HUES64 (cell line): ENCODE measurements around the gene OR4S2. TPM values are rescaled to one million over a fixed set of nuclear protein-coding genes. Genes with fewer than 3 reads are reported as not detected.

Experiments used
- H3K27ac ChIP-seq: 2 replicates; pipeline ENCODE4 v1.7.0; 2013; ENCODE audit warnings: low read depth, low read length, inconsistent platforms
- H3K27me3 ChIP-seq: 2 replicates; pipeline ENCODE4 v1.6.1; 2013; ENCODE audit warnings: mild to moderate bottlenecking, low read length; ENCODE audit not compliant: insufficient read depth
- H3K36me3 ChIP-seq: 2 replicates; pipeline ENCODE4 v1.6.1; 2013; ENCODE audit warnings: mild to moderate bottlenecking, low read length; ENCODE audit not compliant: insufficient read depth
- H3K4me1 ChIP-seq: 2 replicates; pipeline ENCODE4 v1.6.1; 2013; ENCODE audit warnings: mild to moderate bottlenecking, low read length, moderate library complexity; ENCODE audit not compliant: insufficient read depth
- H3K4me3 ChIP-seq: 2 replicates; pipeline ENCODE4 v1.5.1; 2013; ENCODE audit warnings: mild to moderate bottlenecking, low read length, moderate library complexity
- H3K9ac ChIP-seq: 2 replicates; pipeline ENCODE4 v1.6.1; 2013; ENCODE audit warnings: mild to moderate bottlenecking, low read depth, low read length
- H3K9me3 ChIP-seq: 2 replicates; pipeline ENCODE4 v1.6.1; 2013; ENCODE audit warnings: low read depth, low read length; ENCODE audit not compliant: insufficient read depth
- WGBS: fragments of 150-250, 120-280 bp; methylation state at CpG from one replicate; pipeline ENCODE4 v1.1.7; 2013; ENCODE audit warnings: missing lambda C conversion rate; 5-methylcytosine and 5-hydroxymethylcytosine counted together
- polyA plus RNA-seq, 2 experiments: library from polyadenylated mRNA; stranded (reverse); fragments of 50-300 nt; gene quantifications; one replicate each; pipeline ENCODE4 v1.2.3, GENCODE V29; 2013

Gene OR4S2
- polyA plus RNA-seq (2013, experiment 1 of 2): not detected
- polyA plus RNA-seq (2013, experiment 2 of 2): not detected

GRCh38 chr11:55648027-55648426 lies at the start of gene OR4S2:
Gene OR4S2 (plus strand): TSS chr11:55648327. CDS start chr11:55650904, 2,577 bp downstream.
- H3K9ac ChIP-seq: no peak within 1 kb of the TSS
- no peak within 1 kb of the TSS for H3K4me3 ChIP-seq
- peaks cover 64% of the 10 kb centered on the region for H3K9me3 ChIP-seq
- H3K4me1 ChIP-seq: no peaks in the 10 kb centered on the region
- no peaks in the 10 kb centered on the region for H3K36me3 ChIP-seq
- no CpG with 5 or more reads among the region's 2 CpGs for WGBS
- no peaks in the 10 kb centered on the region for H3K27me3 ChIP-seq
- no peak within 1 kb of the TSS for H3K27ac ChIP-seq

- H3K4me1 ChIP-seq: no peaks in the 10 kb centered on the region
- no peaks in the 10 kb centered on the region for H3K27me3 ChIP-seq
- H3K9me3 ChIP-seq: peaks cover 61% of the 10 kb centered on the region
- no peak within 1 kb of the TSS for H3K27ac ChIP-seq
- WGBS: 71% methylated on average over 1 of the region's 2 CpGs
- H3K4me3 ChIP-seq: no peak within 1 kb of the TSS
- H3K36me3 ChIP-seq: no peaks in the 10 kb centered on the region
- no peak within 1 kb of the TSS for H3K9ac ChIP-seq
Observed at GRCh38 chr11:55607545-55607944, 40.6 kb upstream of the OR4S2 start, which contains the start of gene OR4C11. Gene OR4C11 (minus strand): TSS chr11:55607645. CDS start chr11:55604373, 3,272 bp downstream.

- H3K36me3 ChIP-seq: no peaks in the 10 kb centered on the region
- no peaks in the 10 kb centered on the region for H3K4me1 ChIP-seq
- H3K9ac ChIP-seq: no peak overlapping the region
- H3K27me3 ChIP-seq: no peaks in the 10 kb centered on the region
- H3K4me3 ChIP-seq: no peak overlapping the region
- no peak overlapping the region for H3K27ac ChIP-seq
- peaks cover 26% of the 10 kb centered on the region for H3K9me3 ChIP-seq
- whole genome bisulfite sequencing: 100% methylated on average over 1 of the region's 1 CpG
Observed at GRCh38 chr11:55624531-55624930, 23.6 kb upstream of the OR4S2 start.

- H3K9me3 ChIP-seq: peaks cover 67% of the 10 kb centered on the region
- H3K36me3 ChIP-seq: no peaks in the 10 kb centered on the region
- no peaks in the 10 kb centered on the region for H3K27me3 ChIP-seq
- H3K4me1 ChIP-seq: no peaks in the 10 kb centered on the region
- H3K4me3 ChIP-seq: no peak within 1 kb of the TSS
- no CpG with 5 or more reads among the region's 3 CpGs for WGBS
- no peak within 1 kb of the TSS for H3K27ac ChIP-seq
- H3K9ac ChIP-seq: no peak within 1 kb of the TSS
Observed at GRCh38 chr11:55634813-55635212, 13.3 kb upstream of the OR4S2 start, which contains the start of gene OR4P4. Gene OR4P4 (plus strand): TSS chr11:55635113.

- no peak overlapping the region for H3K4me3 ChIP-seq
- 67% methylated on average over 1 of the region's 1 CpG for WGBS
- no peaks in the 10 kb centered on the region for H3K27me3 ChIP-seq
- H3K9me3 ChIP-seq: peaks cover 66% of the 10 kb centered on the region
- no peak overlapping the region for H3K27ac ChIP-seq
- H3K9ac ChIP-seq: no peak overlapping the region
- H3K36me3 ChIP-seq: no peaks in the 10 kb centered on the region
- H3K4me1 ChIP-seq: no peaks in the 10 kb centered on the region
Observed at GRCh38 chr11:55652560-55652959, 4.4 kb downstream of the OR4S2 start.

GRCh38 chr11:55655096-55655495 lies 7.0 kb downstream of the OR4S2 start:
- Histone ChIP-seq H3K27me3 (no peaks in the 10 kb centered on the region), H3K4me1 (no peaks in the 10 kb centered on the region), H3K4me3 (no peak overlapping the region), H3K27ac (no peak overlapping the region), H3K36me3 (no peaks in the 10 kb centered on the region), H3K9ac (no peak overlapping the region), H3K9me3 (peaks cover 67% of the 10 kb centered on the region)

GRCh38 chr11:55658031-55658573 lies 10.0 kb downstream of the OR4S2 start:
- Histone ChIP-seq H3K4me3 (no peak overlapping the region), H3K27ac (no peak overlapping the region), H3K9ac (no peak overlapping the region), H3K9me3 (peaks cover 56% of the 10 kb centered on the region), H3K4me1 (no peaks in the 10 kb centered on the region), H3K36me3 (no peaks in the 10 kb centered on the region), H3K27me3 (no peaks in the 10 kb centered on the region)
- 85% methylated on average over 2 of the region's 2 CpGs for WGBS

GRCh38 chr11:55658608-55659007 lies 10.5 kb downstream of the OR4S2 start:
- Histone ChIP-seq H3K27ac (no peak overlapping the region), H3K9ac (no peak overlapping the region), H3K27me3 (no peaks in the 10 kb centered on the region), H3K9me3 (peaks cover 56% of the 10 kb centered on the region), H3K4me3 (no peak overlapping the region), H3K4me1 (no peaks in the 10 kb centered on the region), H3K36me3 (no peaks in the 10 kb centered on the region)
- WGBS: 39% methylated on average over 1 of the region's 1 CpG

GRCh38 chr11:55661901-55662300 lies 13.8 kb downstream of the OR4S2 start, which contains the start of gene OR4C6:
Gene OR4C6 (plus strand): TSS chr11:55662201. CDS start chr11:55665167, 2,966 bp downstream.
- no peak within 1 kb of the TSS for H3K9ac ChIP-seq
- H3K27ac ChIP-seq: no peak within 1 kb of the TSS
- no peaks in the 10 kb centered on the region for H3K27me3 ChIP-seq
- peaks cover 73% of the 10 kb centered on the region for H3K9me3 ChIP-seq
- no peaks in the 10 kb centered on the region for H3K4me1 ChIP-seq
- no peak within 1 kb of the TSS for H3K4me3 ChIP-seq
- H3K36me3 ChIP-seq: no peaks in the 10 kb centered on the region
- WGBS: 91% methylated on average over 1 of the region's 1 CpG

- no peaks in the 10 kb centered on the region for H3K27me3 ChIP-seq
- no peak overlapping the region for H3K27ac ChIP-seq
- no peaks in the 10 kb centered on the region for H3K36me3 ChIP-seq
- H3K4me1 ChIP-seq: no peaks in the 10 kb centered on the region
- H3K4me3 ChIP-seq: no peak overlapping the region
- 60% methylated on average over 2 of the region's 2 CpGs for WGBS
- peaks cover 72% of the 10 kb centered on the region for H3K9me3 ChIP-seq
- no peak overlapping the region for H3K9ac ChIP-seq
Observed at GRCh38 chr11:55669376-55669775, 21.2 kb downstream of the OR4S2 start.

GRCh38 chr11:55673860-55674259 lies 25.7 kb downstream of the OR4S2 start:
- no peak overlapping the region for H3K9ac ChIP-seq
- 77% methylated on average over 3 of the region's 5 CpGs for WGBS
- peaks cover 70% of the 10 kb centered on the region for H3K9me3 ChIP-seq
- H3K4me1 ChIP-seq: no peaks in the 10 kb centered on the region
- no peak overlapping the region for H3K27ac ChIP-seq
- no peak overlapping the region for H3K4me3 ChIP-seq
- H3K27me3 ChIP-seq: no peaks in the 10 kb centered on the region
- no peaks in the 10 kb centered on the region for H3K36me3 ChIP-seq

GRCh38 chr11:55697817-55698216 lies 49.7 kb downstream of the OR4S2 start:
- 83% methylated on average over 3 of the region's 3 CpGs for WGBS
- Histone ChIP-seq H3K36me3 (no peaks in the 10 kb centered on the region), H3K27me3 (no peaks in the 10 kb centered on the region), H3K9ac (no peak overlapping the region), H3K4me3 (no peak overlapping the region), H3K4me1 (no peaks in the 10 kb centered on the region), H3K27ac (no peak overlapping the region), H3K9me3 (peaks cover 75% of the 10 kb centered on the region)
